Activated CD8-positive, alpha-beta T cell treated with anti-CD3 and anti-CD28 coated beads for 36 hours (primary cell): ENCODE measurements around the gene SMAD3. TPM values are rescaled to one million over a fixed set of nuclear protein-coding genes. Genes with fewer than 3 reads are reported as not detected.
A peak's percentile ranks its signal among the peaks of the same experiment; 100 is the strongest.

Experiments
- ATAC-seq: fragments of 200-7000 bp; cut with Tn5 transposase; one replicate; pipeline ENCODE4 v1.10.0; 2021; ENCODE audit warnings: mild to moderate bottlenecking, moderate library complexity
- CTCF ChIA-PET: fragments of 350-600 bp; sonication (Branson Sonifier 250); formaldehyde crosslinking; loops from one replicate; lab custom pipeline; 2021; ENCODE audit warnings: antibody characterized with exemption; lab: Charles Lee
- POLR2A ChIA-PET: fragments of 350-600 bp; sonication (Branson Sonifier 250); formaldehyde crosslinking; loops from one replicate; lab custom pipeline; 2021; ENCODE audit warnings: antibody characterized with exemption; lab: Charles Lee
- DNase-seq: peaks from one replicate; pipeline ENCODE4 v3.0.0-alpha.2; 2020
- H3K27ac Mint-ChIP-seq: one replicate; pipeline ENCODE4 v1.8.0; 2021; ENCODE audit warnings: mild to moderate bottlenecking, mixed read lengths
- H3K27me3 Mint-ChIP-seq: one replicate; pipeline ENCODE4 v1.8.0; 2021; ENCODE audit warnings: mixed read lengths
- H3K36me3 Mint-ChIP-seq: one replicate; pipeline ENCODE4 v1.8.0; 2021; ENCODE audit warnings: low read depth, mixed read lengths
- H3K4me1 Mint-ChIP-seq: one replicate; pipeline ENCODE4 v1.8.0; 2021; ENCODE audit warnings: low read depth, mixed read lengths
- H3K4me3 Mint-ChIP-seq: one replicate; pipeline ENCODE4 v1.8.0; 2021; ENCODE audit warnings: mild to moderate bottlenecking, moderate library complexity, mixed read lengths
- H3K9me3 Mint-ChIP-seq: one replicate; pipeline ENCODE4 v1.8.0; 2021; ENCODE audit warnings: mixed read lengths
- CTCF ChIP-seq: fragments of 200-600 bp; IDR thresholded peaks from one replicate; pipeline ENCODE4 v1.8.0; 2022; ENCODE audit warnings: antibody characterized with exemption, mild to moderate bottlenecking
- intact Hi-C: fragments of 100-400 bp; cut with micrococcal nuclease; formaldehyde crosslinking; loops from one replicate; pipeline ENCODE4 v1.10.0; 2022
- total RNA-seq, 2 experiments: library from RNA; stranded (reverse); gene quantifications; one replicate each; pipeline ENCODE4 v1.2.3, GENCODE V29; 2021

SMAD3 gene
- total RNA-seq = 10 to 100 TPM; 22.3 to 24.7 TPM

GRCh38 chr15:67065531-67066005 lies at the start of gene SMAD3:
Gene SMAD3 (plus strand): TSS chr15:67065602. CDS start chr15:67066155, 553 bp downstream.
- no peak for TF ChIP-seq CTCF
- peaks cover 15% of the 10 kb centered on the region for H3K27me3 Mint-ChIP-seq
- H3K9me3 Mint-ChIP-seq = no peaks in the 10 kb centered on the region
- peak within 1 kb of the TSS; percentile 92 for H3K4me3 Mint-ChIP-seq
- intact Hi-C loops = loop anchor here (5.0 kb wide), 2 partner anchors 33 to 37 kb away; no protein-coding TSS in a partner anchor
- H3K27ac Mint-ChIP-seq = peak within 1 kb of the TSS; percentile 93
- H3K4me1 Mint-ChIP-seq = peaks cover 44% of the 10 kb centered on the region
- ATAC-seq (peak; percentile 51), DNase-seq (peak; percentile 80)
- peaks cover 7% of the 10 kb centered on the region for H3K36me3 Mint-ChIP-seq
- CTCF ChIA-PET = interaction anchor here (0.7 to 1.1 kb wide), 3 partner anchors 17 to 36 kb away, joined by 3 to 4 read pairs (median 4); no protein-coding TSS in a partner anchor
- POLR2A ChIA-PET = interaction anchor here (0.9 to 4.7 kb wide), 6 partner anchors 8 to 110 kb away, joined by 3 to 37 read pairs (median 7); no protein-coding TSS in a partner anchor

- TF ChIP-seq CTCF = no peak
- H3K27ac Mint-ChIP-seq = no peak overlapping the region
- H3K27me3 Mint-ChIP-seq = peaks cover 3% of the 10 kb centered on the region
- no peak for DNase-seq
- H3K4me3 Mint-ChIP-seq = no peak overlapping the region
- ATAC-seq = no peak
- CTCF ChIA-PET = no interaction called here
- H3K9me3 Mint-ChIP-seq = no peaks in the 10 kb centered on the region
- peaks cover 4% of the 10 kb centered on the region for H3K4me1 Mint-ChIP-seq
- intact Hi-C loops = no loop called here
- no peaks in the 10 kb centered on the region for H3K36me3 Mint-ChIP-seq
- POLR2A ChIA-PET = interaction anchor here (1.1 kb wide), 1 partner anchor 47 kb away, joined by 3 read pairs; no protein-coding TSS in a partner anchor
Measured at GRCh38 chr15:67017311-67017710, 48.1 kb upstream of the SMAD3 start.

- ChIA-PET CTCF (no interaction called here), POLR2A (interaction anchor here (1.1 kb wide), 1 partner anchor 46 kb away, joined by 3 read pairs; no protein-coding TSS in a partner anchor)
- no peak for TF ChIP-seq CTCF
- H3K4me1 Mint-ChIP-seq = peaks cover 9% of the 10 kb centered on the region
- H3K27me3 Mint-ChIP-seq = peaks cover 3% of the 10 kb centered on the region
- intact Hi-C loops = no loop called here
- no peak for DNase-seq
- H3K36me3 Mint-ChIP-seq = no peaks in the 10 kb centered on the region
- ATAC-seq = no peak
- no peaks in the 10 kb centered on the region for H3K9me3 Mint-ChIP-seq
- no peak overlapping the region for H3K27ac Mint-ChIP-seq
- H3K4me3 Mint-ChIP-seq = no peak overlapping the region
Measured at GRCh38 chr15:67018026-67018425, 47.4 kb upstream of the SMAD3 start.

- intact Hi-C loops = no loop called here
- ATAC-seq = no peak
- Mint-ChIP-seq H3K27me3 (peaks cover 3% of the 10 kb centered on the region), H3K27ac (no peak overlapping the region), H3K4me3 (no peak overlapping the region), H3K4me1 (peaks cover 11% of the 10 kb centered on the region), H3K9me3 (no peaks in the 10 kb centered on the region), H3K36me3 (no peaks in the 10 kb centered on the region)
- ChIA-PET POLR2A (interaction anchor here (1.1 kb wide), 1 partner anchor 46 kb away, joined by 3 read pairs; no protein-coding TSS in a partner anchor), CTCF (no interaction called here)
- DNase-seq = no peak
- TF ChIP-seq CTCF = no peak
Measured at GRCh38 chr15:67018441-67018840, 47.0 kb upstream of the SMAD3 start.

- Mint-ChIP-seq H3K4me3 (no peak overlapping the region), H3K27me3 (peaks cover 3% of the 10 kb centered on the region), H3K27ac (no peak overlapping the region), H3K9me3 (no peaks in the 10 kb centered on the region), H3K4me1 (peaks cover 15% of the 10 kb centered on the region), H3K36me3 (no peaks in the 10 kb centered on the region)
- no peak for ATAC-seq
- DNase-seq = no peak
- no peak for TF ChIP-seq CTCF
- CTCF ChIA-PET = no interaction called here
- intact Hi-C loops = no loop called here
- POLR2A ChIA-PET = interaction anchor here (0.9 kb wide), 1 partner anchor 10 kb away, joined by 3 read pairs; no protein-coding TSS in a partner anchor
Measured at GRCh38 chr15:67019069-67019468, 46.3 kb upstream of the SMAD3 start.
